NOMO-1 treated with dmso at 0.1 percent for 144 hours (cell line): ENCODE measurements around the gene SNRNP25.

Experiments
- DNase-seq: peaks from one replicate; lab custom pipeline; 2025; ENCODE audit not compliant: unreplicated experiment; lab: John Stamatoyannopoulos, UW

Gene SNRNP25

GRCh38 chr16:101586-101985 is 48.0 kb downstream of the SNRNP25 start:
- DNase-seq: no peak

- no peak for DNase-seq
Observed at GRCh38 chr16:102060-102855, 48.6 kb downstream of the SNRNP25 start.

- no peak for DNase-seq
Observed at GRCh38 chr16:104355-104754, 50.7 kb downstream of the SNRNP25 start.

- DNase-seq: no peak
Observed at GRCh38 chr16:104928-105327, 51.3 kb downstream of the SNRNP25 start.

GRCh38 chr16:105521-105920 is 51.9 kb downstream of the SNRNP25 start:
- no peak for DNase-seq

- peak; percentile 65 for DNase-seq
Observed at GRCh38 chr16:106623-107324, 53.1 kb downstream of the SNRNP25 start.
